Natural killer cell treated with Interleukin-12 subunit alpha and Interleukin-12 subunit beta and Interleukin-15 and Interleukin-18, amount 100 ng/mL, for 72 hours (primary cell): Measurements from ENCODE around the gene PQBP1. TPM values are rescaled to one million over a fixed set of nuclear protein-coding genes. Genes with fewer than 3 reads are reported as not detected.
A peak's percentile ranks its signal among the peaks of the same experiment; 100 is the strongest.

Experiments
- ATAC-seq, 2 donors: fragments of 150-1000 bp; cut with Tn5 transposase in 1 of 2; sonication (Bioruptor Pico), chemical (Tn5 transposase) in 1 of 2; 2 replicates each; pipeline ENCODE4 v1.10.0; 2021
- DNase-seq: peaks from one replicate; pipeline ENCODE4 v3.0.0; 2022; ENCODE audit warnings: low spot score
- H3K27ac Mint-ChIP-seq, 2 donors: 1 replicate in 1 of 2; 2 replicates in 1 of 2; pipeline ENCODE4 v1.8.0; 2022; ENCODE audit warnings: mixed read lengths in 2 of 2, mild to moderate bottlenecking in 1 of 2, moderate library complexity in 1 of 2
- H3K27me3 Mint-ChIP-seq, 2 donors: 1 replicate in 1 of 2; 2 replicates in 1 of 2; pipeline ENCODE4 v1.8.0; 2022; ENCODE audit warnings: mixed read lengths in 2 of 2
- H3K36me3 Mint-ChIP-seq: one replicate; pipeline ENCODE4 v1.8.0; 2022; ENCODE audit warnings: mixed read lengths
- H3K4me1 Mint-ChIP-seq, 2 donors: 1 replicate in 1 of 2; 2 replicates in 1 of 2; pipeline ENCODE4 v1.8.0; 2022; ENCODE audit warnings: low read depth in 2 of 2, mixed read lengths in 2 of 2, mild to moderate bottlenecking in 1 of 2
- H3K4me3 Mint-ChIP-seq: one replicate; pipeline ENCODE4 v1.8.0; 2022; ENCODE audit warnings: mixed read lengths
- H3K9me3 Mint-ChIP-seq: 2 replicates; pipeline ENCODE4 v1.8.0; 2022; ENCODE audit warnings: mixed read lengths
- total RNA-seq, 2 donors: library from RNA; stranded (reverse); gene quantifications; one replicate each; pipeline ENCODE4 v1.2.3, GENCODE V29; 2022

PQBP1 gene
- total RNA-seq, 2 donors from 2014 or later: 75.3 to 80.8 TPM

DNA sequence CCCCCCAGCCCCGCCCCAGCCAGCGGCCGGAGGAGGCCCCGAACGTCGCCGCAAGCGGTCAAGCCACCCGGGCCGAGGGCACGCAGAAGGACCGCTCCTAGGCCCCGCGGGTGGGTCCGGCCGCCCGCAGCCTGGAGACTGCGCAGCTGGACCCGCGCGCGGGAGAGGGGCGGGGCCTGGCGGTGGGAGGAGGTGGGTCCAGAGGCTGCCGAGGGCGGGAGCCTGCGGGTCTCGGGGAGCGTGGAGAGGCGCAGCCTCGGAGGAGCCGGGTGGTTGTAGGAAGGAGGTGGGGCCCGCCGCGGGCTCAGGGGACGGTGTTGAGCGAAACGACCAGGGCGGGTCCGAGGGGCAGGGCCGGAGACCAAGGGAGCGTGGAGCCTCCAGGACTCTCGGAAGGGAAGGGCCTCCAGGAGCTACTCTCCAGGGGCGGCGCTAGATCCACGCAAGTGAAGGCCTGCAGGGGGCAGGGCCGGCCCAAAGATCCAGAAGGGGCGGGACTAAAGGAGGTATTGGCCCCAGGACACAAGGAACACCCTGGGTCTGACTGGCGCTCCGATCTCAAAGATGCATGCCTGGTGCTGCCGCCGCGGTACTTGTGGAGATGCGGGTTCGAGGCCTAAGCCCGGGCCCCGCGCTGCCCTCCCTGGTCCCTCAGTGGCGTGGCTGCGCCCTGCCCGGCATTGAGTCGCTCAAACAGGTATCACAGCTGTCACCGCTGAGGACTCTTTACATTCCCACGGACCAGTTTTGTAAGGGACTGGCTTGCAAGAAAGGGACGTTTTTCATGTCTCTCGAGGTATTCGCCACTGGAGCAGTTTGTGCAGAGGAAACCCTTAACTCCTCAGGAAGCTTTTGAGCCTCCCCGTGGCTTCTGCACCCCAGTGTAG is 6.1 kb upstream of the PQBP1 start:
- Mint-ChIP-seq H3K36me3 (no peaks in the 10 kb centered on the region), H3K9me3 (no peaks in the 10 kb centered on the region), H3K27ac (no peak overlapping the region), H3K4me3 (peak overlapping the region; percentile 85), H3K27me3 (peaks cover 0 to 4% of the 10 kb centered on the region in 2 donors), H3K4me1 (peaks cover 13 to 22% of the 10 kb centered on the region in 2 donors)
- ATAC-seq: peak; percentile 93 to 96
- peak; percentile 81 for DNase-seq

DNA sequence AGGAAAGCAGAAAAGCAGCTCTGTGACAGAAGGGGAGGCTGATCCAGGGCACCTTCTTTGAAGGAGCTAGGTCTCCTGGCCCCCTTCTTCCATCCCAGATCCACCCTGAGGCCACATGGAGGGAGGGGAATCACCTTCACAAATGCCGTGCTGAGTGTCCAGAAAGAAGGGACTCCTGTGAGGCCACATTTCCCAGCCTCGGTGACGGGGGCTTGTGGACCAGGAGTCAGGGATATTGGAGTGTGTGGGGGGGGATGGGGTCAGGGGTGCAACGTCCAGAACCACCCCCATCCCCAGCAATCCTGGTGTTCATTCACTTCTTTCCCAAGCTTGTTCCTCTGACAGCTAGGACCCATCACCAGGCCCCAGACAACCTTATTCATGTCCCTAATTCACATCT is 4.8 kb upstream of the PQBP1 start:
- Mint-ChIP-seq H3K27ac (peak overlapping the region in 1 of 2 donors; percentile 3), H3K4me3 (no peak overlapping the region), H3K36me3 (no peaks in the 10 kb centered on the region), H3K4me1 (peaks cover 17 to 29% of the 10 kb centered on the region in 2 donors), H3K9me3 (no peaks in the 10 kb centered on the region), H3K27me3 (peaks cover 0 to 4% of the 10 kb centered on the region in 2 donors)
- DNase-seq (no peak), ATAC-seq (no peak)

DNA sequence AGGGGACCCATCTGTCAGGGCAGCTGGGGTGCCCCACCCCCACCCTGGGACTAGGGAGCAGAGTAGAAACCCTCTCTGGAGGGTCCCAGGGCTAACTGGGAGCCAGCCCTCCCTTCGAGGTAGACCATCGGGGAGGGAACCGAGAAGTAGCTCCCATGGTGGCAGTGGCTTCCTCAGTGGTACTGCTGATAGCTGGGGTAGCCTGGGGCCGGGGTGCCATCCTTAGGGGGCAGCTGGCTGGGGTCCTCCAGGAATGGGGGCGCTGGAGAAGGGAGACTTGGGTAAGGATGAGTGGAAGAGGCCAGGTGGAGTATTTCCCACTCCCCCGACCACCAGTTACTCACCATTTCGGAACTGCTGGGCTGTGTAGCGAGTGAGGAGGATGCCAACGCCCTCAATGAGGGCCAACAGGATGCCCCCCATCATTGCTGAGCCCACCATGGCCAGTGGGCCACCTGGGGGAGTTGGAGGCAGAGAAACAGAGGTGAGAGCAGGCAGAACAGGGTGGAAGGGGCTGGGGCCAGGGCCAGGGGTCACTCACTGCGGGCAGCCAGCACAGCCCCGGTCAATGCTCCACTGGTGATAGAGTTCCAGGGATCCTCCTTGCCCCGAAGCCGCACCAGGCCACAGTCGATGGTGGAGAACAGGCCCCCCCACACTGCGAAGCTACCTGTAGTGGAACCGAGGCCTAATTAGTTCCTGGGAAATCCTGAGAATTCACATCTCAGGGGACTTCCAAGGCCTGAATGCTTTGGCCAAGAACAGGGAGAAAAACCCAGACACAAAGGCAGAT is 4.0 kb upstream of the PQBP1 start:
- Mint-ChIP-seq H3K9me3 (no peaks in the 10 kb centered on the region), H3K4me3 (no peak overlapping the region)

DNA sequence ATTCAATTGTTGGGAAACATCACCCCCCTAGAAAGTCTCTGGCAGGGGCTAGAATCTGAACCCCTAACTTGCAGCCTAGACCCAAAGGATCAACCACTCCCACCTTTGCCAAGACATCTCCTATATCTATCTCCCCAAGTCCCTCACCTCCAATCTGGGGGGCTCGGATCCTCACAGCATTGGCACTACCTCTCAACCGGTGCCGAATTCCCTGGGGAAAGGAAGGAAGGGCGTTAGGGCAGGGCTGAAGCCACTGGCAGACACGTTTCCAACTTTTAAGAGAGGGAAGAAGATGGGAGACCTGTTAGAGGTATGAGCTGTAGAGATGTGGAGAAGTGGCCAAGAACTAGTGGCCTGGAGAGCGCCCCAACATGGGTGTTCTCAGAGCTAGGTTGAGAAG is 2.8 kb upstream of the PQBP1 start:
- DNase-seq (no peak), ATAC-seq (no peak)
- Mint-ChIP-seq H3K27ac (no peak overlapping the region), H3K4me3 (peak overlapping the region; percentile 62), H3K4me1 (peaks cover 21 to 35% of the 10 kb centered on the region in 2 donors), H3K36me3 (no peaks in the 10 kb centered on the region), H3K9me3 (no peaks in the 10 kb centered on the region), H3K27me3 (peaks cover 0 to 4% of the 10 kb centered on the region in 2 donors)

More for the DNA sequence above, 4.0 kb upstream of the PQBP1 start:
- DNase-seq (no peak), ATAC-seq (no peak)
- Mint-ChIP-seq H3K27ac (peak overlapping the region in 1 of 2 donors; percentile 3), H3K36me3 (no peaks in the 10 kb centered on the region), H3K27me3 (peaks cover 0 to 4% of the 10 kb centered on the region in 2 donors), H3K4me1 (peaks cover 21 to 35% of the 10 kb centered on the region in 2 donors)

DNA sequence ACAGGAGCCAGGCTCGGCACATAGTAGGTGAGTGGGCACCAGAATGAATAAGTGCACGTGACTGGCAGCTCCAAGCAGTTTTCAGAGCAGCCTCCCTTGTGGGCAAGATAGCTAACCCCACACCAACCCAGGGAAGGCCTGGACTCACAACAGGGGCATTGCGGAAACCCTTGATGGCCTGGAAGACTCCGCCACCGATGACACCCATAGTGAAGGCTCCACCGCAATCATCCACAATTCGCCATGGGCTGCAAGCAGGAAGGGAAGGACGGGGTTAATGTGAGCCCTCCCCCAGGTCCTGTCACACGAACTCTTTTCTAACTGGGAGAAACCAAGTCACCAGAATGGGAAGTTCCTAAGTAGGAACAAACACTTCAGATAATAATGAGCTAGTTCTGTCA is 1.1 kb upstream of the PQBP1 start:
- peak overlapping the region; percentile 85 to 88 for H3K27ac Mint-ChIP-seq
- H3K27me3 Mint-ChIP-seq: no peaks in the 10 kb centered on the region
- H3K9me3 Mint-ChIP-seq: no peaks in the 10 kb centered on the region
- peak overlapping the region; percentile 86 for H3K4me3 Mint-ChIP-seq
- H3K4me1 Mint-ChIP-seq: peaks cover 11 to 29% of the 10 kb centered on the region in 2 donors
- ATAC-seq (no peak), DNase-seq (no peak)
- H3K36me3 Mint-ChIP-seq: no peaks in the 10 kb centered on the region

DNA sequence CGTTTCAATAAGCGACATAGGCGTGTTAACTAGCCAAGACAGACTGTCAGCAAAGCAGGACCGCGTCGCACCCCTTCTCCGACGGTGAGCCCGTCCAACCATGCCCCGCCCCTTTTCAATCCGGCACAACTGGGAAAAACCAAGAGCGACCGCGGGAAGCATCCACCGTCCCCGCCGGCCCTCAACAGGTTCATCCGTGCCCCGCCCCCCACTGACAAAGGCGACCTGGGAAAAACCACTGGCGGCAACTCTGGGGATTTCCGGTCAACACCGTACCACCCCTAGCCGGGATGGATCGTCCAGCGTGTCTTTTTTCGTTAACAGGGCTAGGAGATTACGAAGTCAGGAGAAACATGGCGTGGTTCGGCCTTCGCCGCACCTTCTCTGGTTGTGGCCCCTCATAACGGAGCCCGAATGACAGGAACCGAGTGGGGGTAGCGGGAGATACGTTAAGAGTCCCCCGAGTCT is 539 bp upstream of the PQBP1 start:
- DNase-seq (peak; percentile 78), ATAC-seq (peak; percentile 48 to 49)
- H3K4me3 Mint-ChIP-seq: peak overlapping the region; percentile 86
- H3K27ac Mint-ChIP-seq: peak overlapping the region; percentile 85 to 88
- peaks cover 11 to 34% of the 10 kb centered on the region in 2 donors for H3K4me1 Mint-ChIP-seq
- peaks cover 3% of the 10 kb centered on the region for H3K36me3 Mint-ChIP-seq
- no peaks in the 10 kb centered on the region for H3K27me3 Mint-ChIP-seq
- no peaks in the 10 kb centered on the region for H3K9me3 Mint-ChIP-seq

DNA sequence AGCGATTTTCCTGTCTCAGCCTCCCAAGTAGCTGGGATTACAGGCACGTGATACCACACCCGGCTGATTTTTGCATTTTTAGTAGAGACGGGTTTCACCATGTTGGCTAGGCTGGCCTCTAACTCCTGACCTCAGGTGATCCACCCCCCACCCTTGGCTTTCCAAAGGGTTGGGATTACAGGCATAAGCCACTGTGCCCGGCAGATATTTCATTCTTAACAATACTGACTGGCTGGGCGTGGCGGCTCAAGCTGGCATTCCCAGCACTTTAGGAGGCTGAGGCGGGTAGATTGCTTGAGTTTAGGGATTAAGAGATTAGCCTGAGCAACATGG is 1.3 kb downstream of the PQBP1 start:
- Mint-ChIP-seq H3K27me3 (no peaks in the 10 kb centered on the region), H3K27ac (peak overlapping the region in 1 of 2 donors; percentile 88), H3K9me3 (no peaks in the 10 kb centered on the region), H3K4me1 (peaks cover 11 to 35% of the 10 kb centered on the region in 2 donors), H3K4me3 (peak overlapping the region; percentile 32), H3K36me3 (peaks cover 4% of the 10 kb centered on the region)
- ATAC-seq (no peak), DNase-seq (no peak)

DNA sequence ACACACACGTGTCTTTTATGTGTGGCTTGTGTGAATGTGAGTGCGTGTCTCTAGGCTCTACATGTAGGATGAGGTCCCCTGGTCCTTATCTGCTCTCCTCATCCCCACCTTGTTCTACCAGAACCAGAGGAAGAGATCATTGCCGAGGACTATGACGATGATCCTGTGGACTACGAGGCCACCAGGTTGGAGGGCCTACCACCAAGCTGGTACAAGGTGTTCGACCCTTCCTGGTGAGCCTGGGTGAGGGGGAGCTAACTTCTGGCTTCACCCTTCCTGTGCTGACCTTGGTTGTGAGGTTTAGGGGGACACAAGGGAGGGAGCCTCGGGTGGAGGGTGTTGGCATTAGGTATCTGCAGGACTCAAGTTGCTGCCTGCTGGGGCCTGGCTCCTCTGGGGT is 3.3 kb downstream of the PQBP1 start:
- Mint-ChIP-seq H3K4me3 (no peak overlapping the region), H3K27ac (no peak overlapping the region), H3K9me3 (no peaks in the 10 kb centered on the region), H3K27me3 (no peaks in the 10 kb centered on the region), H3K4me1 (peaks cover 11 to 31% of the 10 kb centered on the region in 2 donors), H3K36me3 (peaks cover 4% of the 10 kb centered on the region)
- no peak for DNase-seq
- ATAC-seq: no peak

DNA sequence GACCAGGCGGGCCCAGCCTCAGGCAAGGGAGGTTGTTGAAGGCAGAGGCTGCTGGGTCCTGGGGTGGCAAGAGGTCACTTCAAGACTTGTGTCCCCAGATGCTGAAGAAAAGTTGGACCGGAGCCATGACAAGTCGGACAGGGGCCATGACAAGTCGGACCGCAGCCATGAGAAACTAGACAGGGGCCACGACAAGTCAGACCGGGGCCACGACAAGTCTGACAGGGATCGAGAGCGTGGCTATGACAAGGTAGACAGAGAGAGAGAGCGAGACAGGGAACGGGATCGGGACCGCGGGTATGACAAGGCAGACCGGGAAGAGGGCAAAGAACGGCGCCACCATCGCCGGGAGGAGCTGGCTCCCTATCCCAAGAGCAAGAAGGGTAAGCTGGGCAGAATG is 4.4 kb downstream of the PQBP1 start:
- H3K4me1 Mint-ChIP-seq: peaks cover 5 to 24% of the 10 kb centered on the region in 2 donors
- no peak overlapping the region for H3K4me3 Mint-ChIP-seq
- no peaks in the 10 kb centered on the region for H3K9me3 Mint-ChIP-seq
- no peak for DNase-seq
- no peak for ATAC-seq
- peak overlapping the region in 1 of 2 donors; percentile 35 for H3K27ac Mint-ChIP-seq
- H3K36me3 Mint-ChIP-seq: peaks cover 4% of the 10 kb centered on the region
- H3K27me3 Mint-ChIP-seq: no peaks in the 10 kb centered on the region

DNA sequence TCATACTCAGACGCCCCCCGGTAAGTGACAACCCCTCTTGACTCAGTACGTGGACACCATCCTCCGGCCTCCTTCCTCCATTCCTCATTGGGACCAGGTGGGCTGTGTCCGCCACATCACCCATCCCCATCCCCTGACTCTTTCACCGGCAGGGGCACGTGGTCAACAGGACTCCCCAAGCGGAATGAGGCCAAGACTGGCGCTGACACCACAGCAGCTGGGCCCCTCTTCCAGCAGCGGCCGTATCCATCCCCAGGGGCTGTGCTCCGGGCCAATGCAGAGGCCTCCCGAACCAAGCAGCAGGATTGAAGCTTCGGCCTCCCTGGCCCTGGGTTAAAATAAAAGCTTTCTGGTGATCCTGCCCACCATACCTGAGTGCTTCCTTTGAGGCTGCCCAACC is 5.0 kb downstream of the PQBP1 start:
- Mint-ChIP-seq H3K9me3 (no peaks in the 10 kb centered on the region), H3K4me3 (no peak overlapping the region), H3K4me1 (peaks cover 5 to 21% of the 10 kb centered on the region in 2 donors), H3K36me3 (peaks cover 4% of the 10 kb centered on the region), H3K27ac (no peak overlapping the region), H3K27me3 (no peaks in the 10 kb centered on the region)
- no peak for ATAC-seq
- DNase-seq: no peak

DNA sequence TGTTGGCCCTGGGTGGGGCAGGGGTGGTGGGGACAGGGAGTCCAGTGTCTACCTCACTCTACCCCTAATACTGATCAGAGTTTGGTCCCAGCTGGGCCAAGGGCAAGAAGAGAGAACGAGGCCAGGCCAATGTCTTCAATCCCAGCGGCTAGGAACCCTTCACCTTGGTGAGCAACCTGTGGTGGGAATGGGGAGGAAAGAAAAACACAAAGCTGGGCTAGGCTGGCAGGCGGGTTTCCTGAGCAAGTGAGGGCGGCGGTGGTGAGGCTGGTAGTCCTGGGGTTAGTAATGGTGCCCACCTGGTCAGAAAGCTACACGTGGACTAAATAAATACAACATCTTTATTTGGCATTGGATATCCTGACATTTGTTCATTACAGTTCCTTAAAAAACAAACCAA is 5.6 kb downstream of the PQBP1 start:
- Mint-ChIP-seq H3K27ac (no peak overlapping the region), H3K36me3 (peaks cover 4% of the 10 kb centered on the region)

DNA sequence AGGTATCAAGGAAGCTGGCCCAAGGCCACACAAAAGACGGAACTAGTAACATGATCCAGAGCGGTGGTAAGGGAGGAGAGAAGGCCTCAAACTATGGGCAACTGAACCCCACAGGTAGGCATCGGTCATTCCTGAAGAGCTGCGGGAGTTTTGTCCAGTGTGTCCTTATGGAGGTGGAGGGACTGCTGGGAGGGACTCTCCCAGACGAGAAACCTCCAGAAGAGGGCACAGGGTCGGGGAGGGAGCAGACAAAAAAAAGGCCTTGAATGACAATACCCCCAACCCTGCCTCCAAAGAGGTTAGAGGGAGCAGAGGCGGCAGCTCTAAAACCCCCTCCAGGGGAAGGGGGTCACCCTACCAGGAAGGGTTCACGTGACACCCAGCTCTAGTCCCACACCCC is 6.5 kb downstream of the PQBP1 start:
- DNase-seq: no peak
- peaks cover 0 to 4% of the 10 kb centered on the region in 2 donors for H3K27me3 Mint-ChIP-seq
- H3K36me3 Mint-ChIP-seq: peaks cover 4% of the 10 kb centered on the region
- H3K9me3 Mint-ChIP-seq: no peaks in the 10 kb centered on the region
- H3K4me3 Mint-ChIP-seq: no peak overlapping the region
- H3K27ac Mint-ChIP-seq: peak overlapping the region in 1 of 2 donors; percentile 80
- peaks cover 0 to 23% of the 10 kb centered on the region in 2 donors for H3K4me1 Mint-ChIP-seq
- ATAC-seq: no peak

More for the DNA sequence above, 5.6 kb downstream of the PQBP1 start:
- DNase-seq (no peak), ATAC-seq (no peak)
- Mint-ChIP-seq H3K9me3 (no peaks in the 10 kb centered on the region), H3K4me3 (no peak overlapping the region), H3K4me1 (peaks cover under 1 to 19% of the 10 kb centered on the region in 2 donors), H3K27me3 (no peaks in the 10 kb centered on the region)

DNA sequence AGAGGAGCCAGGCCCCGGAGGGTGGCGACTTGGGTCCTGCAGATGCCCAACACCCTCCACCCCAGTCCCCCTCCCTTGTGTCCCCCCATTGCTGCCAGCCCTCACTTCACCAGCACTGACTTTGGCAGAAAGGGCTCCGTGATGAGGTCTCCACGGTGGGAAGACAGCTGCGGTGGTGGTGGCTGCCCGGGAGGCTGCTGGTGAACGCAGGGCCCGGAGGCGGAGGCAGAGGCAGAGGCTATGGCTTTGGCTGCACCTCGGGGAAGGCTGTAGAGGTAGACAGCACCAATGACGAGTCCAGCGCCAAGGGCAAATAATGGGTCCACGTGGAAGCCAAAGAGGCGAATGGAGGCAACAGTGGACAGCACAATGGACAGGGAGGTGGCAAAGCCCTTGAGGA is 6.9 kb downstream of the PQBP1 start:
- Mint-ChIP-seq H3K36me3 (peaks cover 4% of the 10 kb centered on the region), H3K4me3 (no peak overlapping the region), H3K4me1 (peaks cover 0 to 23% of the 10 kb centered on the region in 2 donors), H3K27me3 (peaks cover 0 to 4% of the 10 kb centered on the region in 2 donors), H3K27ac (peak overlapping the region in 1 of 2 donors; percentile 25), H3K9me3 (no peaks in the 10 kb centered on the region)
- no peak for DNase-seq
- peak in 1 of 2 donors; percentile 1 for ATAC-seq
